ENCODE measurements around the gene MN1. TPM values are rescaled to one million over a fixed set of nuclear protein-coding genes. Genes with fewer than 3 reads are reported as not detected.

MN1 gene
- total and polyA plus RNA-seq, 2 of the 8 experiments (the other 6 are each of a cell fraction or from before 2014, with no cell fraction given): 3.1 to 4.9 TPM

GRCh38 chr22:27823221-27823620, 21.7 kb upstream of the MN1 start:
- H3K4ac ChIP-seq (replicated peaks; ENCODE audit: insufficient read length, low read depth, low read length): no peak overlapping the region
- no peak overlapping the region for H2BK20ac ChIP-seq (ENCODE audit: low read length)
- no peak overlapping the region for H2AK5ac ChIP-seq (ENCODE audit: low read depth, low read length)
- no peak overlapping the region for H3K56ac ChIP-seq (replicated peaks; ENCODE audit: insufficient read length, low read depth, low read length)
- no peaks in the 10 kb centered on the region for H3K36me3 ChIP-seq (ENCODE audit: control insufficient read depth in 2 of 4, insufficient read depth in 4 of 4, low read length in 3 of 4)
- H3K23me2 ChIP-seq (ENCODE audit: low read depth, low read length): no peaks in the 10 kb centered on the region
- no peaks in the 10 kb centered on the region for H3K9me3 ChIP-seq (ENCODE audit: insufficient read depth in 2 of 2, low read depth in 1 of 2, low read length in 1 of 2)
- no peak overlapping the region for H3K27ac ChIP-seq (ENCODE audit: low read depth, low read length)
- H2BK15ac ChIP-seq (ENCODE audit: low read length): no peak overlapping the region
- ChIA-PET POLR2A (ENCODE audit: partially characterized antibody) (no interaction called here), CTCF (ENCODE audit: partially characterized antibody) (interaction anchor here (0.6 to 1.0 kb wide), 2 partner anchors 404 to 1154 kb away, joined by 3 read pairs; no protein-coding TSS in a partner anchor)
- no peak overlapping the region for H2BK5ac ChIP-seq (ENCODE audit: low read depth, low read length)
- H2BK12ac ChIP-seq (ENCODE audit: low read depth, low read length): no peak overlapping the region
- no peak overlapping the region for H4K91ac ChIP-seq (replicated peaks; ENCODE audit: insufficient read length, low read length)
- H3K27me3 ChIP-seq (replicated peaks in 1 of 4; ENCODE audit: control insufficient read depth in 3 of 4, extremely low read depth in 1 of 4, insufficient read depth in 3 of 4, low read length in 3 of 4): no peaks in the 10 kb centered on the region
- no peak overlapping the region for H3K23ac ChIP-seq (ENCODE audit: insufficient read length)
- H4K8ac ChIP-seq (ENCODE audit: extremely low read depth, insufficient read depth, low read length): no peak overlapping the region
- no peak overlapping the region for H3K18ac ChIP-seq (ENCODE audit: extremely low read depth, low read length)
- H4K5ac ChIP-seq (ENCODE audit: insufficient read length, low read depth, low read length): no peak overlapping the region
- H3K4me1 ChIP-seq (replicated peaks in 1 of 4; ENCODE audit: control insufficient read depth in 3 of 4, insufficient read depth in 4 of 4, low read length in 3 of 4): peaks cover 0 to 6% (median 0%) of the 10 kb centered on the region in 4 experiments; a peak in 2 of 7 replicates
- no peaks in the 10 kb centered on the region for H4K20me1 ChIP-seq (replicated peaks in 1 of 2; ENCODE audit: control insufficient read depth in 1 of 2, insufficient read depth in 2 of 2, low read length in 2 of 2)
- no peak overlapping the region for H3K4me2 ChIP-seq (ENCODE audit: insufficient read depth in 1 of 2, low read depth in 2 of 2, low read length in 2 of 2)
- H3K14ac ChIP-seq (ENCODE audit: insufficient read length): no peak overlapping the region
- DNase-seq (ENCODE audit: low read depth in 1 of 2, low spot score in 2 of 2): no peak
- no peak overlapping the region for H3K4me3 ChIP-seq (ENCODE audit: extremely low read depth in 1 of 4, insufficient read depth in 2 of 4, low read depth in 3 of 4, low read length in 4 of 4)
- H3K79me1 ChIP-seq (ENCODE audit: low read depth, low read length): no peaks in the 10 kb centered on the region
- H2BK120ac ChIP-seq (replicated peaks; ENCODE audit: low read depth, low read length): no peak overlapping the region
- FAIRE-seq: no peak
- no peak for TF ChIP-seq KDM4A (IDR thresholded peaks at IDR 0.05; ENCODE audit: low read depth, low read length, severe bottlenecking)
- TF ChIP-seq YY1 (IDR thresholded peaks at IDR 0.05; ENCODE audit: low read depth, low read length): no peak
- no peak for TF ChIP-seq CBX5 (IDR thresholded peaks at IDR 0.05; ENCODE audit: low read depth, low read length)
- TF ChIP-seq CTCF (IDR thresholded peaks at IDR 0.05; ENCODE audit: control extremely low read depth in 1 of 3, insufficient read depth in 1 of 3, low read depth in 1 of 3, low read length in 3 of 3): no peak
- TF ChIP-seq NRF1 (IDR thresholded peaks at IDR 0.05; ENCODE audit: low read depth, low read length): no peak
- H2AFZ ChIP-seq (ENCODE audit: low read length): no peak overlapping the region
- no CpG with 5 or more reads among the region's 1 CpG for WGBS, 2 experiments (ENCODE audit: extremely low coverage in 1 of 2, insufficient coverage in 1 of 2, insufficient read length in 1 of 2, insufficient replicate concordance in 2 of 2, low coverage in 1 of 2, low lambda C conversion rate in 2 of 2, missing lambda C conversion rate in 1 of 2)
- H3K9ac ChIP-seq (replicated peaks in 1 of 4; ENCODE audit: extremely low read depth in 1 of 4, low read depth in 3 of 4, low read length in 3 of 4): no peak overlapping the region
- H3K79me2 ChIP-seq (ENCODE audit: control insufficient read depth in 1 of 2, insufficient read depth in 2 of 2, low read length in 2 of 2): no peaks in the 10 kb centered on the region
